NCI-H82 treated with DMSO at 0.1 percent for 48 hours (cell line): ENCODE results near the gene B4GAT1.

ENCODE experiments used
- DNase-seq: peaks from one replicate; lab custom pipeline; 2025; ENCODE audit not compliant: unreplicated experiment; lab: John Stamatoyannopoulos, UW

The B4GAT1 gene

GRCh38 chr11:66338276-66339161, 8.9 kb downstream of the B4GAT1 start:
- no peak for DNase-seq

- DNase-seq: no peak
These were observed 10.1 kb downstream of the B4GAT1 start for GRCh38 chr11:66337103-66337899.

- DNase-seq: no peak
These were observed 11.0 kb downstream of the B4GAT1 start, which contains the start of gene RIN1 for GRCh38 chr11:66336234-66337102. Gene RIN1, minus strand, starts transcription at chr11:66336434. Its CDS starts 32 bp downstream, at chr11:66336402.

DNA sequence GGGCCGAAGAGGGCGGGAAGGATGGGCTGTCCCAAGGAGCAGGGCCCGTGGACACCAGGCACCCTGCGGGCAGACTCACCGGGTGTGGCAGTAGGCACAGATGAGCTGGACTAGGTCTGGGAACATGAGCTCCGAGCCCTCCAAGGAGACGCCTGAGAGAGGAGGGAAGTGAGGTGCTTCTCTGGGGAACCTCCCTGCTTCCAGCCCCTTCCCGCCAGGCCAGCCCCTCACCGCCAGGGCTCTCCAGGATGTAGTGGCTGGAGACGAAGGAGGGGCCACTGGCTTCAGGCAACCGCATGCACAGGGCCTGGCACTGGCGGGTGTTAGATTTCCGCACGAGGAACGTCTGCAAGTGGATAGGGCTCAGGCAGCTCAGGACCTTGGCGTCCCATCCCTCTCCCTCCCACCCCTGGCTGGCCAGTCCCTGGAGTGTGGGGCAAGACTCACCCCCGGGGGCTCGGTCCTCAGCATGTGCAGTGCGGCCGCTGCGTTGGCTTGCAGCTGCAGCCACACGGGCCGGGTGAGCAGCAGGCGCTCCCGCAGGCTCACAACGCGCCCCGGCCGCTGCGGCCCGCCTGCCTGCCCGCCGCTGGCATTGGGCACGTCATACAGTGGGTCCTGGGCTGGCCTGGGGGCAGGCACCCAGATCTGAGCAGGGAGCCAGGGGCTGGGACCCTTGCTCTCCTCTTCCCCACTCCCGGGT, 11.7 kb downstream of the B4GAT1 start:
- no peak for DNase-seq

- no peak for DNase-seq
These were observed 12.6 kb downstream of the B4GAT1 start for GRCh38 chr11:66334605-66335442.

GRCh38 chr11:66333896-66334604, 13.4 kb downstream of the B4GAT1 start:
- DNase-seq: no peak

GRCh38 chr11:66333220-66333877, 14.1 kb downstream of the B4GAT1 start:
- no peak for DNase-seq

DNA sequence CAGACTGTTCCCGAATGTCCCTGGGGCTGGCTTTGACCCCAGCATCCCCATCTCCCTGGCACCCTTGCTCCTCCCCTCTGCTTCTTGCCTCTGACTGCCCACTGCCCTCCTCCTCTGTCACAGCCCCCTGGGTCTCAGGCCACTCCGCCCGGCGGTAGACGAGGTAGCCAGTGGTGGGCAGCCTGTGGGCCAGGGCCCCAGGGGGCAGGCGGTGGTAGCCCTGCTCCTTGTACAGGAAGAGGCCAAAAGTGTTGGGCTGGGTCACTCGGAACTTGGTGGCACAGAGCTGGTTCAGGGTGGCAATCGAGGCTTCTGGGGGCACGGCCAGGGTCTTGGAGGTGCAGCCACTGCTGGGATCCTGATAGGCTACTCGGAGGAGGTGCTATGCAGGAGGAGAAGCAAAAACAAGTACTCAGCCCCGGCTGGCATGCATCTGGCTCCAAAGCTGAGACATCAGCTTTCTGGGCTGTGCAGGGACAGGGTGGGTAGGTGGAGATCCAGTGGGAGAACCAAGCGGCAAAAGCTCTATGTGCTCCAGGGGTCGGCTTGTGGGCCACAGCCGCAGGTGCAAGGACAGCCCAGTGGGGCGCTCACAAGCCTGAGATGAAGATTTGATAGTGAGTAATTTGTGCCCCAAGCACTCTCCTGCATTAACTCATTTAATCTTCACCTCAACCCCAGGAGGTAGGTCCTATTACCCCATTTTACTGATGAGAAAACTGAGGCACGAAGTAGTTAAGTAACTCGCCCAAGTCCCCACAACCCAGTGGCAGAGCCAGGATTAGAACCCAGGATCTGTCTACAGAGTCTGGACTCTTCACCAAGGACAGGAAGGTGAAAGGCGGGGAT, 14.8 kb downstream of the B4GAT1 start:
- no peak for DNase-seq

DNA sequence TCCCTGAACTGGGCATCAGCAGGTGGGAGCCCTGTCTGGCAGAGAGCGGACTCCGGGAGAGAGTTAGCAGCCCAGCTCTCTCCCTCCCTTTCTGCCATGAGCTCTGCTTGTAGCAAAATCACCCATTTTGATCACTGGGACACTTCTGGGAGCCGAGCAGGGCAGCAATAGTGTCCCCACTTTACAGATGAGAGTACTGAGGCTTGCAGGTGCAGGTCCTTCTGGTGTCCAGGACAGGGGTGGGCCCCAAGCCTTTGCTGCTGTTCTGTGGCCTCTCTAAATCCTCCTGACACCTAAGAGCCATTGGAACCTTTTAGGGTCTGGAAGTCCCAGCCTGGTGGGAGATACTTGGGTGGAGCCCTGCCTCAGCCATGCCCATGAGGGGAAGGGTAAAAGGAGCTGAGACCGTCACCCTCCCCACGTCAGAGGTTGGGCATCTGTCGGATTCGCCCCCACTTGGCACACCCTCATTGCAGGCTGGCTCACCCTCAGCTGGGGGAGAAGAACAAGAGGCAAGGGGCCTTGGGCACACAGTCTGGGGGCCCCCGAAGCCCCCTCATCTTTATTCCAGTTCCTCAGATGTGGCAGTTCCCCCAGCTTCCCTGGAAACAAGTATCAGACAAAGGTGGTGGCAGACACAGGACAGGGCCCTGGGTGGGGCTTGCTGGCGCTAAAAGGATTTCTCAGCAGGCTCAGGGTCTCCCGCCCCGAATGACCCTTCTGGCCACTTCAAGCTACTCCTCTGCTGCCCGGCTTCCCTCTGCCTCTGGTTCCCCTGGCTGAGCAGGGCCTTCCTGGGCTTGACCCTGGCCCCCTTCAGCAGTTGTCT, 15.7 kb downstream of the B4GAT1 start:
- no peak for DNase-seq

DNA sequence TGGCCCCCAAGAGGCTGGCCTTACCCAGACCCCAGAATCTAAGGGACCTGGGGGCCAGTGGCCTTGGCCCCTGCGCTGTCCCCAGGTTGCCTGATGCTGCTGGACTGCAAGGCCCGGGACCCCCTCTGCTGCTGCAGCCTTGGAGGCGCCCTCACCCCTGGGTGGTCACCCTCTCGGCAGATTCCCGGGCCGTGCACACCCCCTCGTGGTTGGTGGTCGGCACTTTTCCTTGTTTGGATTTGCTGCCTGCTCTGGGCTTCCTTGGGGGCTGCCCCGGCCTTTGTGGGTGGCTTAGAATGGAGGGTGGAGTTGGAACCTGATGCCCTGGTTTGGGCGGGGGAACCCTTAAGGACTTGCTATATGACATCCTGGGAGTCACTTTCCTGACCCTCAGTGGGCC, 16.5 kb downstream of the B4GAT1 start:
- DNase-seq: no peak

DNA sequence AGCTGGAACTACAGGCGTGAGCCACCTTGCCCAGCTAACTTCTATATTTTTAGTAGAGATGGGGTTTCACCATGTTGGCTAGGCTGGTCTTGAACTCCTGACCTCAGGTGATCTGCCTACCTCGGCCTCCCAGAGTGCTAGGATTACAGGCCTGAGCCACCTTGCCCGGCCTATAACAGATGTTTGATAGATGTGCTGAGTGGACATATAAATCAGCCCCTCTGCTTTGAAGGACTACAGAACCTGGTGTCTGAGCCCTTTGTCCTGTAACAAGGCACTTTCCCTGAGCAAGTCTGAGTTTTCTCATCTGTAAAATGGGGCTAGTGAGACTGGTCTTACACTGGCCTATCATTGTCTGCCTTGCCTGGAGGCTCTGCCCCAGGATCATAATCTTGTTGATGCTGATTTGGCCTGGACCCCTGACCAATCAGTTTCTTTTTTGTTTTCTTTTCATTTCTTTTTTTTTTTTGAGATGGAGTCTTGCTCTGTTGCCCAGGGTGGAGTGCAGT, 18.2 kb downstream of the B4GAT1 start:
- no peak for DNase-seq

- peak; percentile 44 for DNase-seq
These were observed 18.9 kb downstream of the B4GAT1 start for GRCh38 chr11:66328302-66329144.

DNA sequence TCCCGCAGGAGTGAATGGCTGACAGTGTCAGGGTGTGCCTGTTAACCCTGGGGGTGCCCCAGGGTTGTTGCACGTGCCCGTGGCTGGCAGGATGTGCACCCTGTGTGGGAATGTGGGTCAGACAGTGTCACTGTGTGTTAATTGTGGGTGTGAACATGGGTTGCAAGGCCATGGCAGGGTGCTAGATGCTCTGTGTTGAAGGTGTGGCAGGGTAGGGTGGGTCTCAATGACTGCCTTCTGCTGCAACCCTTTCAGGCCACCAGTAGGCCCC, 19.5 kb downstream of the B4GAT1 start:
- no peak for DNase-seq

DNA sequence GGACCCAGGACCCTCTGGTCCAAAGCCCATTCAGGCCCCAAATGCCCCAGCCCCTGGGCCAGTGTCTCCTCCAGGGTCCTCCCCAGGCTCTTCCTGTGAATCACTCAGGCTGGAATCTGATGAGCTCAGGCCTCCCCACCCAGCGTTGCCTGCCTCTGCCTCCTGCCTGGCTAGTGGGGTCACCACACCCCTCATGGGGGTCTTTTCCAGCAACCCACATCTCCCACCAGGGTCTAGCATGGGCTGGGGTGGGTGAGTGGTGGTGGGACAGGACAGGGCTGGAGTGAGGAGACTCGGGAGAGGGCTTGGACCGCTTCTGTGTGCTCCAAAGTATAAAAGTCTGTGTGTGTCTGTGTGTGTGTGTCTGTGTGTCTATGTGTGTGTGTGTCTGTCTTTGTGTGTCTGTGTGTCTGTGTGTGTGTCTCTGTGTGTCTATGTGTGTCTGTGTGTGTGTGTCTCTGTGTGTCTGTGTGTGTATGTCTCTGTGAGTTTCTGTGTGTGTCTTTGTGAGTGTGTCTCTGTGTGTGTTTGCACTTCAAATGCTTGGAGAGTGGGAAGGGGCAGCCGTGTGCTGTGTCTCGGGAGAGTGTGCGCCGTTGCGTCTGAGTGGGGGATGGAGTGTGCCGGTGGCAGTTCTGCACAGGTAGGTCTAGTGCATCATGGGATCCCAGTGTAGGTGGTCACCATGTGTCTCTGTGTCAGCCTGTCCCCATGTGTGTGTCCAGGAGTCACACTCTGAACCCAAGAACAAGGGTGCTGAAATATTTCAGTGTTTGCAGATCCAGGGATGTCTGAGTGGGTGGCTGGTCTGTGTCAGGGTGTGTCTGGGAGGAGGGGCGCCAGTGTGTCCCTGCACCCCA, 20.0 kb downstream of the B4GAT1 start:
- no peak for DNase-seq
